ENCODE results near the gene ALOX5.
A peak's percentile ranks its signal among the peaks of the same experiment; 100 is the strongest.
"Not testable (repeated sequence)": the region's sequence is repeated elsewhere in the genome, so short reads cannot be mapped to it uniquely, and the experiment has no call there.

ALOX5 gene

GRCh38 chr10:45404770-45405120 lies 30.7 kb downstream of the ALOX5 start:
- DNase-seq (ENCODE audit: low read depth in 3 of 3): no peak

GRCh38 chr10:45407542-45407941 lies 33.5 kb downstream of the ALOX5 start:
- DNase-seq (ENCODE audit: low read depth in 3 of 3): no peak

GRCh38 chr10:45408421-45409319 lies 34.7 kb downstream of the ALOX5 start:
- no peak for DNase-seq (ENCODE audit: low read depth in 3 of 3)

GRCh38 chr10:45409347-45409746 lies 35.3 kb downstream of the ALOX5 start:
- DNase-seq (ENCODE audit: low read depth in 3 of 3): not testable (repeated sequence)

GRCh38 chr10:45409782-45410181 lies 35.8 kb downstream of the ALOX5 start:
- DNase-seq (ENCODE audit: low read depth in 3 of 3): no peak

GRCh38 chr10:45410489-45410806 lies 36.4 kb downstream of the ALOX5 start:
- DNase-seq (ENCODE audit: low read depth in 3 of 3): no peak

- DNase-seq (ENCODE audit: low read depth in 3 of 3): no peak
Measured at GRCh38 chr10:45410807-45411606, 37.0 kb downstream of the ALOX5 start.

GRCh38 chr10:45411607-45411940 lies 37.6 kb downstream of the ALOX5 start:
- DNase-seq (ENCODE audit: low read depth in 3 of 3): no peak

- DNase-seq (ENCODE audit: low read depth in 3 of 3): not testable (repeated sequence)
Measured at GRCh38 chr10:45415062-45415461, 41.0 kb downstream of the ALOX5 start.

GRCh38 chr10:45416603-45417002 lies 42.6 kb downstream of the ALOX5 start:
- DNase-seq (ENCODE audit: low read depth in 3 of 3): no peak

- no peak for DNase-seq (ENCODE audit: low read depth in 3 of 3)
Measured at GRCh38 chr10:45417746-45418145, 43.7 kb downstream of the ALOX5 start.

- no peak for DNase-seq (ENCODE audit: low read depth in 3 of 3)
Measured at GRCh38 chr10:45418417-45418848, 44.4 kb downstream of the ALOX5 start.

GRCh38 chr10:45418849-45419675 lies 45.0 kb downstream of the ALOX5 start:
- peak in 2 of 3 donors; percentile 8 to 23 for DNase-seq (ENCODE audit: low read depth in 3 of 3)

- no peak for DNase-seq (ENCODE audit: low read depth in 3 of 3)
Measured at GRCh38 chr10:45419676-45420025, 45.6 kb downstream of the ALOX5 start.

- peak; percentile 11 to 27 (median 25) for DNase-seq (ENCODE audit: low read depth in 3 of 3)
Measured at GRCh38 chr10:45420453-45421192, 46.6 kb downstream of the ALOX5 start.

- DNase-seq (ENCODE audit: low read depth in 3 of 3): no peak
Measured at GRCh38 chr10:45421221-45422097, 47.4 kb downstream of the ALOX5 start.

- DNase-seq (ENCODE audit: low read depth in 3 of 3): no peak
Measured at GRCh38 chr10:45422207-45422865, 48.3 kb downstream of the ALOX5 start.

GRCh38 chr10:45422866-45423659 lies 49.0 kb downstream of the ALOX5 start:
- no peak for DNase-seq (ENCODE audit: low read depth in 3 of 3)

- no peak for DNase-seq (ENCODE audit: low read depth in 3 of 3)
Measured at GRCh38 chr10:45423976-45424499, 50.0 kb downstream of the ALOX5 start.
